ENCODE data around the gene CFLAR.

GRCh38 chr2:201114350-201114749, 1.6 kb upstream of the CFLAR start:
- TF ChIP-seq CTCF (conservative IDR thresholded peaks at IDR 0.05 in 1 of 2, IDR thresholded peaks at IDR 0.05 in 1 of 2; ENCODE audit: extremely low read depth in 1 of 2, insufficient read depth in 1 of 2, low read depth in 1 of 2, low read length in 2 of 2) = no peak
- no peak for TF ChIP-seq EZH2 (IDR thresholded peaks at IDR 0.05; ENCODE audit: borderline replicate concordance, low read length)
